Activated CD4-positive, CD25-positive, alpha-beta regulatory T cell treated with anti-CD3 and anti-CD28 coated beads, Interleukin-2, amount 50 U/mL, for 72 hours (primary cell): ENCODE measurements around the gene LDLRAD3.

Experiments
- DNase-seq: peaks from one replicate; pipeline ENCODE4 v3.0.0; 2021

Gene LDLRAD3

DNA sequence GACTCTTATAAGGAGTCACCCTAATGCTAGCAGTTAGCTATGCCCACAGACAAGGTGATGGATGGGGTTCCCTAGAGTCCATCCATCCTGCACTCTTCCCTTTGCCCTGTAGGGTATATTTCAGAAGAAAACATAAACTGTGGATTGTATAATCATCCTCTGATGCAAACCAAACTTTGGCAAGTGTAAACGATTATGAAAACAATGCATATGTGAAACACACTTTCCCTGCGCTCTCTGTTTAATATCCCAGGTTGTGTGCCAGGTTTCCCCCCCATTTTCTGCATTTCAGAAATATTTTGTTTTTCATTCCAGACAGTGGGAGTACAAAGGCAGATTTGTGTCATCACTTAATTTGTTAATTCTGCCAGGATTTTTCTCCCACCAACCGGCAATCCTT, 110.0 kb downstream of the LDLRAD3 start:
- no peak for DNase-seq

DNA sequence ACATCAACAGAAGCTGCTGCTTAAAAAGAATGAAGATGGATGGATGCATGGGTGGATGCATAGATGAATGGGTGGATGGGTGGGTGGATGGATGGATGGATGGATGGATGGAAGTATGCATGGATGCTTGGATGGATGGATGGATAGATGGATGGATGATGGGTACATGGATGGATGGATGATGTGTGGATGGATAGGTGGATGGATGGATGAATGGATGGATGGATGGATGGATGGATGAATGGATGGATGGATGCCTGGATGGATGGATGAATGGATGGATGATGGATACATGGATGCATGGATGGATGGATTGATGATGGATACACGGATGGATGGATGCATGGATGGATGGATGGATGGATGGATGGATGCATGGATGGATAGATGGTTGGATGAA, 110.8 kb downstream of the LDLRAD3 start:
- DNase-seq, result no peak

GRCh38 chr11:36056160-36056751, 112.4 kb downstream of the LDLRAD3 start:
- DNase-seq, result no peak

- DNase-seq, result no peak
Measured at GRCh38 chr11:36057379-36058042, 113.6 kb downstream of the LDLRAD3 start.

DNA sequence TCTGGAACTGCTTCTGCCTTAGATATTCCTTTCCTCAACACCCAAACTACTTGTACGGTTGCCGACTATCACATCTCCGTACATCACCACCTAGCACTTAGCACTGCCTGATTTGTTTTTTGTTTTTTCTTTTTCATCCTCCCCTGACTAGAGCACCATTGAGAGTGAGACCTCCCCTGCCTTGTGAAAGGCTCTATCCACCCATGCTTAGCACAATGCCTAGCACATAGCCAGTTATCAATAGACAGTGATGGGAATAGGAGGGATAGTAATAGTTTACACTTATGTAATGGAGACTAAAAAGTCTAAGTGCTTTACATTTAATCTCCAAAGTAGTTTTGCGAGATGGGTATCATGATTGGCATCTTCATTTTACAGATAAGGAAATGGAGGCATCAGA, 115.8 kb downstream of the LDLRAD3 start:
- DNase-seq, result no peak

GRCh38 chr11:36060926-36061325, 117.1 kb downstream of the LDLRAD3 start:
- DNase-seq, result no peak

DNA sequence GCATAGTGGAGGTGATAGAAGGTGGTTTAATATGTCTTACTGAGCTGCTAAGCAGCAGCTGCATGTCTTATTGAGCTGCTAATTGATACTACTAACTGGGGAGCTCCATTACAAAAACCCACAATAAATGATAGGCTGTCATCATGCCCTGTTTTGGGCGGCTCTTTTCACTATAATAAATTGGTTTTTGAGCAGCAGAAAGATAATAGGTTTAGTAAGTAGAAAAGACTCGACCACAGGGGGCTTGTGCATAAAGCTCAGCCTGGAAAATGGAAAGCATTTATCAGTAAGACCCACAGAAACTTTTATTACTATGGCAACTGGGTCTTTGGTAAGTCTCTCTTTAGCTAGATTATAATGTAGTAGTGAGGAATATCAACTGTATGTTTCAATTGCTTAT, 117.6 kb downstream of the LDLRAD3 start:
- DNase-seq, result no peak

GRCh38 chr11:36062796-36063365, 119.0 kb downstream of the LDLRAD3 start:
- DNase-seq, result no peak

DNA sequence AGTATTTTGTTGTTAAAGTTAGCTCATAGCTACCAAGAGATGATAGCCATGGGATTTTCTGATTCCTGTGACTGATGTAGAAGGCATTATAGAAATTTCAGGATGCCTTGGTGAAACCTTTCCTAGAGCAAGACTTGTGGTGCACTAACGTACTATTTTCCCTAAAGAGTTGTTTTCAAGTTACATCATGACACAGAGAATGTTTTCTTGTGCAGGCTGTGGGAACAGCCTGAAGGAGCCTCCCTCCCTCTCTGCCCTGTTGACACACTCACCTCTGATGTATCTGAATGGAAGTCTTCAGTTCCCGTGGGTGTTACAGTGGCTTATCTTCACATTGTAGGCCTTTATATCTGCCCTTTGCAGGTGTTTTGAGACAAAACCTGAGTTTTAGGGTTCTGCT, 121.6 kb downstream of the LDLRAD3 start:
- no peak for DNase-seq

DNA sequence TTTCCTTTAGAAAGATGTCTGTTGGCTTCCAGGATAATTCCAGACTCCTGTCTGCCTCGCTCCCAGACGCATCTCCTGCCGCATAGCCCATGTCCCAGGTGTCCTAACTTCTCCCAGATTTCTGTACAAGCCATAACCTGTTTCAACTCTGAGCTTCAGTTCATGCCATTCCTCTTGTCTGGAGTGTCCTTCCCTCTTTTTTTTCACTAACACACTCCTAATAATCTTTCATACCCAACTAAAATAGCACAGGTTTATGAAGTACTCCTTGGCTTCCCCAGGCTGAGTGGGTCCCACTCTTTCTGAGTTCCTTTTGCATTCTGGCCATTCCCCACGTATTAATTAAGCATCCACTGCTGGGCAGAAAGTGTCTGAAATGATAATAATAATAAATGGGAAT, 123.0 kb downstream of the LDLRAD3 start:
- no peak for DNase-seq

GRCh38 chr11:36069576-36070212, 125.8 kb downstream of the LDLRAD3 start:
- no peak for DNase-seq

GRCh38 chr11:36070213-36070953, 126.5 kb downstream of the LDLRAD3 start:
- DNase-seq, result no peak

- DNase-seq, result no peak
Measured at GRCh38 chr11:36070954-36071330, 127.1 kb downstream of the LDLRAD3 start.

DNA sequence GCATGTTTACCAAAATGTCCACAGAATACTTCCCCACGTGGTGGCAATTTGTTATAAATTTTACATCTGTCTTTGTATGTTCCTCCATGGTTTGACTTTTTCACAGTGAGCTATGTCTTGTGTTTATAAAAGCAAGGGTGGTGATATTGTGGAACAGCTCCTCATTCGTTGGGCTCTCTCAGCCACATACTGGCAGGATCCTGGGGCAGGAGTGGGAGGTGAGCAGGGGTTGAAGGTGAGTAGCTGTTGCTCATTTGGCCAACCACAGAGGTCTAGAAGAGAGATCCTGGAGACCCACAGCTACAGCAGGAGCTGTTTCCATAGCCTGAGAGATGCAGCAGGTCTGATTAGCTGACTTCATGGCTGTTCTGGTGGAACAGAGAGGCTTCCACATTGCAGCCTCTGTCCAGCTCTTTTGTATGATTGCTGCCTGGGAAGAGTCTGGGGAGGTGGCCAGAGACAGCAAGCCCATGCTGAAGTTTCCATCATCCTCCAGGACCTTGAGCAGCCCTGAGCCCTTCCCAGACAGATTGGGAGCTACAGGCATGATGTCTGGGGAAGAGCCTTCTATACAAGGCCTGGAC, 128.1 kb downstream of the LDLRAD3 start:
- no peak for DNase-seq

DNA sequence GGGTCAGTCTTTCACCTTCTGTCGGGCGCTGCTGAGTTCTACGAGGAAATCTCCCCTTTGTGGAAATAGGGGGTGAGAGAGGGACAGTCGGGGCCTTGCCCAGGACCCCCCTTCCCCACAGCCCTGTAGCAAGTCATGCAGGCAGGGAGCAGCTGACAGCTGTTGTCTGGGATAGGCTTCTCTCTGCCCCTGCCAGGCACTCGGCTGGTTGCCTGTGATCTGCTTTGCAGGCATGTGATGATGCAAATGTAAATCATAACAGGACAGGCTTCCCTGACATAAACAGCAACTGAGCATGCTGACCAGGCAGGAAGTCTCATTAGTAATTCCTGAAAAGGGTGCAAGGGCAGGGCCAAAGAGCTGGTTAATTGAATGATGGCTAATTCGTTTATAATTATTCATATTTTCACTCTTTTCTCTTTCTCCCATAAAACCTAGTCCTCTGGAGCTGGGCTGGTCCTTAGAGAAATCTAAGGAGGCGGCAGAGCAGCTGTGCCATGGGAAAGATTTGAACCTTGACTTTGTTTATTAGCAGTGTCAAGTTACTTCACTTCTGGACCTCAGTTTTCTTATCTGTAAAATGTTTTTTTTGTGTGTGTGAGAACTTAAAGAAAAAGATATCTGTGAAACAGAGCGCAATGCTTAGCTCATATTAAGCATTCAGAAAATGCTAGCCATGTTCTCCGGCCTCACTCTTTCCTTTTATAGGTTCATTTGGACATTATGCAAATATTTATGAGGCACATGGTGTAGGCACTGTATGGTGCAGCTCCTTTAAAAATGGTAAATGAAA, 129.7 kb downstream of the LDLRAD3 start:
- DNase-seq, result no peak

DNA sequence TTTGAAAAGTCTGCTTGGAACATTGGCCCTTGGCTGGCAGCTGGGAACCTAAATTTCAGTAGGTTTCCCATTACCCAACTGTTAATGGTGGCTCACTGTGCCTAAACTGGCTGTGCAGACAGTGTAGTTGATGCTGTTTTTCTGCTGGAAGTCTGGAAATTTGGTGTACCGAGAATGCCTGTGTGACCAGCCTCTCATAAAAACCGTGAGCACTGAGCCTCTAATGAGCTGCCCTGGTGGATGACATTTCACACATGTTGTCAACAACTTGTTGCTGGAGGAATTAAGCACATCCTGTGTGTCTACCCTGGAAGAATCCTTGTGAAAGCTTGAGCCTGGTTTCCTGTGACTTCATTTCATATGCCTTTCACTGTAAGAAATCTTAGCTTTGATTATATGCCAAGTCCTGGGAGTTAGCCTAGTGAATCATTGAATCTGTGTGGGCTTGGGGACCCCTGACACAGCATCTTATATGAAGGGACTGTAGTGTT, 131.1 kb downstream of the LDLRAD3 start:
- DNase-seq, result no peak

DNA sequence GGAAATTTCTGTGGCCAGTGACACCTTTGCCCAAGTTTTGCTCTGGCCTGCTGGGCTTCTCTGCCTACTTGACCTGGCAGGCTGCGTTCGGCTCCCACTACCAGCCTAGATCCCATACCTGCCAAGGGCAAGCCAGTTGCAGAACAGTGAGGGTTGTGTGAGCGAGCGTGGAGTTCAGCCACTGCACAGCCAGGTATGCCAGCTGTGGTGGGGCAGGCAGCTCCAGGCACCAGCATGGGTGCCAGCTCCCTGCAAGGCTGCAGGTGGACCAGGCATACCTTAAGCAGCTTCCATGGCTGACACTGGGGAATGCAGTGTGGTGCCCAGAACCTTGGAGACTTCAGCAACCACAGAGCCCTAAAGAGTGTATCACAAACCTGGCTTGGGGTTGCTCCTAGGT, 133.5 kb downstream of the LDLRAD3 start:
- no peak for DNase-seq

DNA sequence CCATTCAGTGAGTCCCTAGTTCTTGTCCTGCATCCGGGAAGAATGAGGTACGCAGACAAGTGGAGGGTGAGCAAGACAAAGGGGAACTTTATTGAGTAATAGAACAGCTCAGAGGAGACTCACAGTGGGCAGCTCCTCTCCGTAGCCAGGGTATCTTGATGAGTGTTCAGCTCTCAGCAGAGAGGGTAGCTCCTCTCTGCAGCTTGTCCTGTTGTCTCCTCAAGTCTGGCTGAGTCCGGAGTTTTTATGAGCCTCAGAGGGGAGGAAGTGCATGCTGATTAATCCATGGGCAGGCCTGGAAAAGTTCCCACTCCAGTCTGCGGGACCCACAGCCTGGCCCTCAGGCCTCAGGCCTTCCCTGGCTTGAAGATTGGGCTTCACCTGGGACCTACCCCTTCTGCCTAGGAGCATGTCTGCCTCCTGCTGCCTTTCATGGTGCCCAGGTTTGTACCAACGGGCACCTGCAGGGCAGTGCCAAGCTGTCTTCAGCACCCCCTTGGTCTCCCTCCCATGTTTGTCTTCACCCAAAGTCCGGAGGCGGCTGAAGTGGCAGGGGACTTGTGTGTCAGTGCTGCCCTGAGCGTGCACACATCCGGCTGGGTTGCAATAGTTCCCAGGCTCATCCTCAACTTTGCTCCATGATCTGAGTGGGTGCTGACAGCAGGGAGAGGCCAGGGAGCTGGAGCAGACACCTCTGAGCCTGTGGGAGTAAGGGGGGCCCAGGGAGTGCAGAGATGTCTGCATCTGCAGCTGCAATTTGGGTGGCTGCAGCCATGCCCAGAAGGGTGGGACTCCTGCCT, 134.2 kb downstream of the LDLRAD3 start:
- DNase-seq, result no peak

- DNase-seq, result no peak
Measured at GRCh38 chr11:36078686-36079055, 134.8 kb downstream of the LDLRAD3 start.

GRCh38 chr11:36079878-36080675, 136.2 kb downstream of the LDLRAD3 start:
- DNase-seq, result no peak
